SK-N-SH (cell line): ENCODE results near the gene RANBP9. TPM values are rescaled to one million over a fixed set of nuclear protein-coding genes. Genes with fewer than 3 reads are reported as not detected.
A peak's percentile ranks its signal among the peaks of the same experiment; 100 is the strongest.

Source experiments
- CTCF ChIA-PET: fragments of 300-600, 350-600 bp; formaldehyde crosslinking; extraction: SDS; loops from one replicate; lab custom pipeline; 2021; lab: Yijun Ruan, JAX
- POLR2A ChIA-PET: fragments of 350-600 bp; sonication (Branson Sonifier 250); formaldehyde crosslinking; extraction: SDS; loops from one replicate; lab custom pipeline; 2020; ENCODE audit warnings: antibody characterized with exemption, inconsistent platforms; lab: Yijun Ruan, JAX
- DNase-seq: peaks from one replicate; pipeline ENCODE4 v3.0.0; 2012
- H2AFZ ChIP-seq: fragments of 200-600 bp; sonication (generic); 2 replicates; pipeline ENCODE4 v1.8.1; 2016; ENCODE audit warnings: antibody characterized with exemption, mild to moderate bottlenecking, low read depth
- H3F3A ChIP-seq: fragments of 200-600 bp; sonication (generic); replicated peaks from 2 replicates; pipeline ENCODE3; 2016; ENCODE audit warnings: antibody characterized with exemption, mild to moderate bottlenecking; ENCODE audit not compliant: insufficient read depth
- H3K27ac ChIP-seq, 2 experiments: fragments of 200-500 bp in 1 of 2; fragments of 200-600 bp in 1 of 2; sonication (Bioruptor generic) in 1 of 2; sonication (generic), shearing (Covaris generic) in 1 of 2; 2 replicates each; pipeline versions ENCODE4 v1.5.1 to v1.6.1; 2014 to 2016; ENCODE audit warnings: low read depth in 2 of 2, inconsistent platforms in 1 of 2, low read length in 1 of 2, mild to moderate bottlenecking in 1 of 2, mixed read lengths in 1 of 2
- H3K27me3 ChIP-seq: fragments of 200-600 bp; sonication (generic), shearing (Covaris generic); 2 replicates; pipeline ENCODE4 v1.6.1; 2016; ENCODE audit warnings: mixed run types; ENCODE audit not compliant: insufficient read depth
- H3K36me3 ChIP-seq, 2 experiments: fragments of 200-500 bp in 1 of 2; fragments of 200-600 bp in 1 of 2; sonication (Bioruptor generic) in 1 of 2; sonication (generic) in 1 of 2; replicated peaks in 1 of 2; 2 replicates each; pipeline versions ENCODE3 to v1.5.1; 2014 to 2016; ENCODE audit warnings: low read length in 1 of 2, mild to moderate bottlenecking in 1 of 2; ENCODE audit not compliant: insufficient read depth in 2 of 2, control insufficient read depth in 1 of 2
- H3K4me1 ChIP-seq, 2 experiments: fragments of 200-500 bp in 1 of 2; fragments of 200-600 bp in 1 of 2; sonication (Bioruptor generic) in 1 of 2; sonication (generic), shearing (Covaris generic) in 1 of 2; 2 replicates each; pipeline versions ENCODE4 v1.5.1 to v1.6.1; 2014 to 2016; ENCODE audit warnings: low read depth in 1 of 2, low read length in 1 of 2, mixed run types in 1 of 2; ENCODE audit not compliant: insufficient read depth in 2 of 2, control insufficient read depth in 1 of 2
- H3K4me2 ChIP-seq: fragments of 200-600 bp; sonication (generic), shearing (Covaris generic); 2 replicates; pipeline ENCODE4 v1.6.1; 2017; ENCODE audit warnings: mixed run types
- H3K4me3 ChIP-seq, 2 experiments: fragments of 200-500 bp in 1 of 2; fragments of 200-600 bp in 1 of 2; sonication (Bioruptor generic) in 1 of 2; sonication (generic), shearing (Covaris generic) in 1 of 2; 2 replicates each; pipeline versions ENCODE4 v1.5.1 to v1.8.1; 2014 to 2016; ENCODE audit warnings: low read depth in 2 of 2, inconsistent platforms in 1 of 2, low read length in 1 of 2, mild to moderate bottlenecking in 1 of 2, mixed read lengths in 1 of 2, moderate library complexity in 1 of 2
- H3K79me2 ChIP-seq: fragments of 200-600 bp; sonication (generic); 2 replicates; pipeline ENCODE4 v1.8.1; 2017; ENCODE audit warnings: mild to moderate bottlenecking; ENCODE audit not compliant: insufficient read depth
- H3K9ac ChIP-seq: fragments of 200-600 bp; sonication (generic); 2 replicates; pipeline ENCODE4 v1.6.1; 2017; ENCODE audit warnings: mixed run types
- H3K9me2 ChIP-seq: fragments of 200-600 bp; sonication (generic); 2 replicates; pipeline ENCODE4 v1.6.1; 2017; ENCODE audit warnings: mixed run types
- H3K9me3 ChIP-seq: fragments of 200-600 bp; sonication (generic); 2 replicates; pipeline ENCODE4 v1.6.1; 2017; ENCODE audit warnings: mixed run types, mild to moderate bottlenecking, moderate library complexity
- H4K20me1 ChIP-seq: fragments of 200-600 bp; sonication (generic); 2 replicates; pipeline ENCODE4 v1.6.1; 2017; ENCODE audit warnings: mild to moderate bottlenecking, mixed run types; ENCODE audit not compliant: insufficient read depth
- CHD2 ChIP-seq: fragments of 150-350 bp; IDR thresholded peaks from 2 replicates; pipeline ENCODE4 v1.6.1; 2018; ENCODE audit warnings: low read length; ENCODE audit not compliant: partially characterized antibody
- EZH2phosphoT487 ChIP-seq: fragments of 200-600 bp; sonication (generic); IDR thresholded peaks from 2 replicates; pipeline ENCODE4 v1.6.1; 2017; ENCODE audit warnings: low read depth, mixed run types, mild to moderate bottlenecking, antibody characterized with exemption, moderate library complexity, borderline replicate concordance
- FOSL2 ChIP-seq: IDR thresholded peaks from 2 replicates; pipeline ENCODE4 v1.4.0; 2012; ENCODE audit warnings: low read depth, mild to moderate bottlenecking, moderate library complexity, borderline replicate concordance
- FOXJ3 ChIP-seq: sonication (generic); formaldehyde crosslinking; IDR thresholded peaks from 2 replicates; pipeline ENCODE4 v1.5.1; 2020; ENCODE audit warnings: mild to moderate bottlenecking, missing genetic modification reagents
- FOXM1 ChIP-seq: IDR thresholded peaks from 2 replicates; pipeline ENCODE4 v1.4.0; 2012; ENCODE audit warnings: low read depth, mild to moderate bottlenecking
- GABPA ChIP-seq: IDR thresholded peaks from 2 replicates; pipeline ENCODE4 v1.4.0; 2012; ENCODE audit warnings: low read depth, mild to moderate bottlenecking
- JUND ChIP-seq: IDR thresholded peaks from 2 replicates; pipeline ENCODE4 v1.4.0; 2012
- NFIC ChIP-seq: IDR thresholded peaks from 2 replicates; pipeline ENCODE4 v1.4.0; 2012; ENCODE audit warnings: borderline replicate concordance
- NRF1 ChIP-seq: IDR thresholded peaks from 2 replicates; pipeline ENCODE4 v1.6.1; 2012; ENCODE audit warnings: low read depth, mild to moderate bottlenecking, low read length
- POLR2AphosphoS5 ChIP-seq: IDR thresholded peaks from 2 replicates; pipeline ENCODE4 v1.6.1; 2012; ENCODE audit warnings: low read depth, low read length
- RAD21 ChIP-seq: IDR thresholded peaks from 2 replicates; pipeline ENCODE4 v1.6.1; 2012; ENCODE audit warnings: mild to moderate bottlenecking, low read length
- RCOR1 ChIP-seq: fragments of 150-350 bp; IDR thresholded peaks from 2 replicates; pipeline ENCODE4 v1.6.1; 2017; ENCODE audit warnings: antibody characterized with exemption, low read length
- RFX5 ChIP-seq: IDR thresholded peaks from 2 replicates; pipeline ENCODE4 v1.6.1; 2012; ENCODE audit warnings: mild to moderate bottlenecking, improper control_type of control experiment, low read length
- SMC3 ChIP-seq: IDR thresholded peaks from 2 replicates; pipeline ENCODE4 v1.6.1; 2012; ENCODE audit warnings: low read depth, low read length, improper control_type of control experiment
- TCF12 ChIP-seq: IDR thresholded peaks from 2 replicates; pipeline ENCODE4 v1.4.0; 2012
- YY1 ChIP-seq: IDR thresholded peaks from 2 replicates; pipeline ENCODE4 v1.4.0; 2012; ENCODE audit warnings: low read depth, mild to moderate bottlenecking
- WGBS: methylation state at CpG from one replicate; pipeline ENCODE4 v1.1.6; 2017; ENCODE audit warnings: low lambda C conversion rate; 5-methylcytosine and 5-hydroxymethylcytosine counted together
- polyA plus RNA-seq, 3 experiments: library from polyadenylated mRNA; depleted of rRNA; stranded (reverse); fragments of >200 nt; gene quantifications; 2 replicates each; pipeline ENCODE4 v1.2.3, GENCODE V29; 2012
- TF ChIP-seq, protein P1 (sequence below): IDR thresholded peaks from 2 replicates; pipeline ENCODE4; 2012
- TF ChIP-seq, protein P2 (sequence below): fragments of 200-600 bp; sonication (generic); IDR thresholded peaks from 2 replicates; pipeline ENCODE4 v1.6.1; 2017; ENCODE audit warnings: antibody characterized with exemption, mild to moderate bottlenecking, moderate library complexity

Gene RANBP9
- polyA plus RNA-seq, 1 of the 3 experiments (the other 2 are of a cell fraction), result 20.4 TPM

DNA sequence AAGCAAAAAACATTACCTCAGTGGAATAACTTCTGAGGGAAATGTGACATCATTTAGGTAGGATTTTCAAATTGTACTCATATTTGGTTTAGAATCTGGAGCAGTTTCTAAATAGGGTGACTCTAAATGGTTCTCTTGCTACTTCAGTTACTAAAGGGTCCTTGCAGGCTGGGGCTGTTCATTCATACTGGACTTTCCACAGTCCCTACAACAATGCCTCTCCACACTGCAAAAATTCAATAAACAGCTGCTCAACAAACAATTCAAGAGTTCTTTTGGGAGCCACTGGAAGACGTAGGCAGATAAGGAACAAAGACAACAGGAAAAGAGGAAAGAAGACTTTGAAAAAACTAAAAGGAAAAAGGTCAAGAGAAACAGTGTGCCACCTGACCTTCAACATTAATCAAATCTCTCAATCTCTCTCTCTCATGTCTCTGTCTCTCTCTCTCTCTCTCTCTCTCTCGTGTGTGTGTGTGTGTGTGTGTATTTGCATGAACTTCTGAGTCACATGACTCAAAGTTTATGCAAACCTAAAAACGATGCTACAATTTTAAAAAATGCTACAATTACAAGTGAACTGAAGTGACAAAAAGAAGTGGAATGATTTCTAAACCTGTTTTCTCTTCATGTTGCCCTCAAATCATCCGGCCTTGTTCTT, 82.0 kb downstream of the RANBP9 start:
- H3K27ac ChIP-seq, result no peak overlapping the region
- peaks cover 62 to 70% of the 10 kb centered on the region in 2 experiments for H3K36me3 ChIP-seq
- no peak overlapping the region for H3K4me2 ChIP-seq
- H4K20me1 ChIP-seq, result no peaks in the 10 kb centered on the region
- H3K27me3 ChIP-seq, result no peaks in the 10 kb centered on the region
- TF ChIP-seq TCF12, result no peak
- TF ChIP-seq FOXM1, result no peak
- TF ChIP-seq YY1, result no peak
- TF ChIP-seq FOSL2, result no peak
- no peak for TF ChIP-seq JUND
- TF ChIP-seq, protein P1, sequence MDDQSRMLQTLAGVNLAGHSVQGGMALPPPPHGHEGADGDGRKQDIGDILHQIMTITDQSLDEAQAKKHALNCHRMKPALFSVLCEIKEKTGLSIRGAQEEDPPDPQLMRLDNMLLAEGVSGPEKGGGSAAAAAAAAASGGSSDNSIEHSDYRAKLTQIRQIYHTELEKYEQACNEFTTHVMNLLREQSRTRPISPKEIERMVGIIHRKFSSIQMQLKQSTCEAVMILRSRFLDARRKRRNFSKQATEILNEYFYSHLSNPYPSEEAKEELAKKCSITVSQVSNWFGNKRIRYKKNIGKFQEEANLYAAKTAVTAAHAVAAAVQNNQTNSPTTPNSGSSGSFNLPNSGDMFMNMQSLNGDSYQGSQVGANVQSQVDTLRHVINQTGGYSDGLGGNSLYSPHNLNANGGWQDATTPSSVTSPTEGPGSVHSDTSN, result no peak
- TF ChIP-seq POLR2AphosphoS5, result no peak
- TF ChIP-seq CHD2, result no peak
- no peak for TF ChIP-seq GABPA
- TF ChIP-seq FOXJ3 (CRISPR knock-in tag), result no peak
- no peak for TF ChIP-seq RFX5
- no peak for TF ChIP-seq NRF1
- 87% methylated on average over 4 of the region's 4 CpGs for WGBS
- H3K4me3 ChIP-seq, result no peak overlapping the region
- no peaks in the 10 kb centered on the region for H3K79me2 ChIP-seq
- no peaks in the 10 kb centered on the region for H3K9me3 ChIP-seq
- no peak for DNase-seq
- peaks cover 6% of the 10 kb centered on the region for H3F3A ChIP-seq
- H3K4me1 ChIP-seq, result peaks cover 0 to 2% of the 10 kb centered on the region in 2 experiments; a peak in 2 of 4 replicates
- no peaks in the 10 kb centered on the region for H3K9me2 ChIP-seq
- ChIA-PET CTCF (interaction anchor here (1.8 kb wide), 1 partner anchor 14 kb away, joined by 10 read pairs; the partner anchor contains the start of gene NOL7), POLR2A (no interaction called here)
- no peak overlapping the region for H3K9ac ChIP-seq
- H2AFZ ChIP-seq, result no peak overlapping the region

DNA sequence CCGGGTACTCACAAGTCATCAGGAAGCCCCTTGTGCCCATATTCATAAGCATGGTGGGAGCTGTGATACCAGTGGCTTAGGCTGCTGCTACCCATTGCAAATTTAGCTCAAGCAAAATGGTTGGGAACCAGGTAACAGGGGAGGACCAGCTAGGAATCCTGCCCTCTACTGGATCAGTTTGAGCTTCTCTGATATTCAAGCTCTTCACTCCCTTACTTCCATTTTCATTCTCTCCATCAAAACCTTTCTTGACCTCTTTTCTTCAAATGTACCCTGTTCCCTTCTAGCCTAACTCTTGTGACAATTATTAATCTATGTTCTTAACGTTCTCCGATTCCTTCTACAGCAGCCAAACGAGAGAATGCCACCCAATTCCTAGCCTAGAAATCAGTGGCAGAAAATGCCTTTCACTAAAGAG, 86.8 kb downstream of the RANBP9 start:
- no peak overlapping the region; a peak in 1 of 4 replicates for H3K27ac ChIP-seq

More for the DNA sequence above, 86.8 kb downstream of the RANBP9 start:
- peaks cover 79 to 91% of the 10 kb centered on the region in 2 experiments for H3K36me3 ChIP-seq
- no peaks in the 10 kb centered on the region for H3K27me3 ChIP-seq
- 89% methylated on average over 4 of the region's 4 CpGs for WGBS
- no peak overlapping the region for H2AFZ ChIP-seq
- no peak overlapping the region for H3K9ac ChIP-seq
- H3K4me3 ChIP-seq, result no peak overlapping the region; a peak in 1 of 4 replicates
- no peaks in the 10 kb centered on the region for H4K20me1 ChIP-seq
- no peak for TF ChIP-seq JUND
- TF ChIP-seq RAD21, result peak; percentile 46
- no peak for TF ChIP-seq RCOR1
- TF ChIP-seq SMC3, result peak; percentile 30; the same call in 1 of the 2 replicates
- TF ChIP-seq EZH2phosphoT487, result no peak
- no peak for TF ChIP-seq NFIC
- no peak for TF ChIP-seq NRF1
- TF ChIP-seq, protein P2, sequence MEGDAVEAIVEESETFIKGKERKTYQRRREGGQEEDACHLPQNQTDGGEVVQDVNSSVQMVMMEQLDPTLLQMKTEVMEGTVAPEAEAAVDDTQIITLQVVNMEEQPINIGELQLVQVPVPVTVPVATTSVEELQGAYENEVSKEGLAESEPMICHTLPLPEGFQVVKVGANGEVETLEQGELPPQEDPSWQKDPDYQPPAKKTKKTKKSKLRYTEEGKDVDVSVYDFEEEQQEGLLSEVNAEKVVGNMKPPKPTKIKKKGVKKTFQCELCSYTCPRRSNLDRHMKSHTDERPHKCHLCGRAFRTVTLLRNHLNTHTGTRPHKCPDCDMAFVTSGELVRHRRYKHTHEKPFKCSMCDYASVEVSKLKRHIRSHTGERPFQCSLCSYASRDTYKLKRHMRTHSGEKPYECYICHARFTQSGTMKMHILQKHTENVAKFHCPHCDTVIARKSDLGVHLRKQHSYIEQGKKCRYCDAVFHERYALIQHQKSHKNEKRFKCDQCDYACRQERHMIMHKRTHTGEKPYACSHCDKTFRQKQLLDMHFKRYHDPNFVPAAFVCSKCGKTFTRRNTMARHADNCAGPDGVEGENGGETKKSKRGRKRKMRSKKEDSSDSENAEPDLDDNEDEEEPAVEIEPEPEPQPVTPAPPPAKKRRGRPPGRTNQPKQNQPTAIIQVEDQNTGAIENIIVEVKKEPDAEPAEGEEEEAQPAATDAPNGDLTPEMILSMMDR, result peak; percentile 66
- TF ChIP-seq, all 33 proteins: peak for 3
- ChIA-PET POLR2A (interaction anchor here (1.6 kb wide), 1 partner anchor 9 kb away, joined by 9 read pairs; the partner anchor contains the start of gene NOL7), CTCF (interaction anchor here (0.9 to 1.8 kb wide), 5 partner anchors 9 to 85 kb away, joined by 3 to 12 read pairs (median 9); partner anchors contain the start of gene NOL7)
- H3K9me3 ChIP-seq, result no peaks in the 10 kb centered on the region
- peaks cover 45% of the 10 kb centered on the region for H3F3A ChIP-seq
- H3K9me2 ChIP-seq, result no peaks in the 10 kb centered on the region
- no peaks in the 10 kb centered on the region for H3K4me1 ChIP-seq
- H3K79me2 ChIP-seq, result peaks cover 5% of the 10 kb centered on the region
- peak; percentile 53 for DNase-seq
- no peak overlapping the region for H3K4me2 ChIP-seq
